ENCODE results near the gene SCGN.

SCGN gene, protein sequence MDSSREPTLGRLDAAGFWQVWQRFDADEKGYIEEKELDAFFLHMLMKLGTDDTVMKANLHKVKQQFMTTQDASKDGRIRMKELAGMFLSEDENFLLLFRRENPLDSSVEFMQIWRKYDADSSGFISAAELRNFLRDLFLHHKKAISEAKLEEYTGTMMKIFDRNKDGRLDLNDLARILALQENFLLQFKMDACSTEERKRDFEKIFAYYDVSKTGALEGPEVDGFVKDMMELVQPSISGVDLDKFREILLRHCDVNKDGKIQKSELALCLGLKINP

DNA sequence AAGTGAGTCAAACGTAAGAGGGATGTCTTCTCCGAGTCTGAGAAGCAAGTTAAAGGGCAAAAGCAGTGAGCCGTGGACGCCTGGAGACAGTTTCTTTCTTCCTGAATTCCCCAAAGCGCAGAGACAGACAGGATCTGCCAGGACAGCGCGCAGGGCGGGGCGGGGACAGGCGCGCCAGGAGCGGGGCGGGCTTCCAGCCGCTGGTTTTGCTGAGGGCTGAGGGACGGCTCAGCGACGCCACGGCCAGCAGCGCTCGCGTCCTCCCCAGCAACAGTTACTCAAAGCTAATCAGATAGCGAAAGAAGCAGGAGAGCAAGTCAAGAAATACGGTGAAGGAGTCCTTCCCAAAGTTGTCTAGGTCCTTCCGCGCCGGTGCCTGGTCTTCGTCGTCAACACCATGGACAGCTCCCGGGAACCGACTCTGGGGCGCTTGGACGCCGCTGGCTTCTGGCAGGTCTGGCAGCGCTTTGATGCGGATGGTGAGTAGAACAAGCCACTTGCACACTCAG is at the start of gene SCGN:
TSS of gene SCGN (plus strand) at position 209 of the 509 bp plus-strand sequence. CDS start at position 398, 189 bp downstream.
- DNase-seq: peak; percentile 32

- DNase-seq: no peak
Observed at GRCh38 chr6:25602674-25602982, 49.4 kb upstream of the SCGN start.

DNA sequence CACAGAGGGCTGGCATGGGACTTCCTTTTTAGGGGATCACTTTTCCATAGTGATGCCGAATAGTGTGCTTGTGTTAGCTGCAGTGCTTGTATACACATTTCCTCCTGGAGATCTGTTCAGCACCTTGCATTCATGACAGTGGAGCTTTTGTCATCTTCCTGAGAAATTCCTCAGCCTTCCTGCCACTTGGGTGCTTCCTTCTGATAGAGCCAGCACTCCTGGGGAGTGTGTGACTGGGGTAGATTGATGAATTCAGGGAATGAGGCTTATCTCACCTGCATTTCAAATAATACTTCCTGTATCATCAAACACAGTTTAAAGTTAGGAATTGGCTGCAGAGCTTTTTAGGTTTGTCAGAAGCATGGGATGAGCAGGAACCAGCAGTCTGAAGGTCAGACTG is 48.8 kb upstream of the SCGN start:
- DNase-seq: no peak

DNA sequence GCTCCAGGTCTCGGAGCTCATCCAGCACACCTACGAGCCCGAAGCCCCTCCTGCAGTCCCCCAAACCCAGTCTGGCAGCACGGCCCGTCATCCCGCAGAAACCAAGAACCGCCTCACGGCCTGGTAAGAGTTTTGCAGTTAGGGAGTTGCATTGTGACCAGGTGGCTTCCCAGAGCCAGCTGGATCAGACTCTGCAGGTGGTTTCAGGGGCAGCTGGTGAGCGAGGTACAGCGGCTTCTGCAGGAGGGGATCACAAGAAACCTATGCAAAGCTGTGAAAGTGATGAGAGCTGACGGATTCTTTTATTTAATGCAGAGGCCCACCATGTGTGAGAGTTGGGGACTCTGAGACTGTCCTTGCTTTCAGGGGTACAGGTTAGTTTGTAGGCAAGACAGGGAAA is 45.9 kb upstream of the SCGN start:
- no peak for DNase-seq

DNA sequence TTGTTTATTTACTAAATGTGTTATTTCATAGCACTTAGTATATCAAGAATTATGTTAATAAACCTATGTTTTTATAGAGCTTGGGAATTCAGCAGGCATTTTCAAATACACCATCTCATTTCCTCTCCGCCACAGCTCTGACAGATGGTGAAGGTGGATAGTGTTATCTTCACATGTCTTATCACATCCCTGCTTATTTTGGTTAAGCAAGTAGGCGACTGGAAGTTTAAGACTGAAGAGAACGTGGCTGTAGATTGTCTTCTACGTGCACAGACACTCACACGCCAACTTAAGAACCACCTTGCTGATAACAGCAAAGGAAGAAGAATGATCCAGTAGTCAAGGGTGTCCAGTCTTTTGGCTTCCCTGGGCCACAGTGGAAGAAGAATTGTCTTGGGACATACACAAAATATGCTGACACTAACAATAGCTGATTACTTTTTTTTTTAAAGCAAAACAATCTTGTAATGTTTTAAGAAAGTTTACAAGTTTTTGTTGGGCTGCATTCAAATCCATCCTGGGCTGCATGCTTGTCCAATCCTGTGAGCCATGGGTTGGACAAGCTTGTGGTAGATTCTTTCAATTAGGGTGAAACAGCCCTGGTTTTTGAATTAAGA is 43.3 kb upstream of the SCGN start:
- DNase-seq: no peak

- no peak for DNase-seq
Observed at GRCh38 chr6:25612666-25613065, 39.3 kb upstream of the SCGN start.

- DNase-seq: no peak
Observed at GRCh38 chr6:25613415-25613814, 38.6 kb upstream of the SCGN start.

DNA sequence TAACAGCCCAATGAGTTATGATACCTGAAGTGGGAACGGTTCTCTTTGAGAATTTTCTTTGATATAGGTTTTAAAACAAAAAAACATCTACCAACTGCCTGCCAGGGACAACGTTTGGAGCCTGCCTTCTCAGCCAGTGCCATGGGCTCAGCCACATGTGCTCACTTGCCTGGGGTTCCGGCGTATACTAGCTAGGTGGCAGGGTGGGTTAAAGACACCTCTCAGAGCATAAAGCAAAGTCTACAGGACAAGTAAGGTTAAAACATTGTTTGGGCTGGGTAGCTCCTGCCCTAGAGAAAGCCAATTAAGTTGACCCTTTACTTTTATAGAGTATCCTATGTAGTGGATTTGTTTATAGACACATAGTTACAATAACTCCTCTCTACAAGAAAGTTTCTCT is 38.0 kb upstream of the SCGN start:
- no peak for DNase-seq

GRCh38 chr6:25615471-25615870 is 36.5 kb upstream of the SCGN start:
- DNase-seq: no peak

GRCh38 chr6:25617997-25618396 is 34.0 kb upstream of the SCGN start:
- no peak for DNase-seq

GRCh38 chr6:25619217-25619616 is 32.8 kb upstream of the SCGN start:
- no peak for DNase-seq

DNA sequence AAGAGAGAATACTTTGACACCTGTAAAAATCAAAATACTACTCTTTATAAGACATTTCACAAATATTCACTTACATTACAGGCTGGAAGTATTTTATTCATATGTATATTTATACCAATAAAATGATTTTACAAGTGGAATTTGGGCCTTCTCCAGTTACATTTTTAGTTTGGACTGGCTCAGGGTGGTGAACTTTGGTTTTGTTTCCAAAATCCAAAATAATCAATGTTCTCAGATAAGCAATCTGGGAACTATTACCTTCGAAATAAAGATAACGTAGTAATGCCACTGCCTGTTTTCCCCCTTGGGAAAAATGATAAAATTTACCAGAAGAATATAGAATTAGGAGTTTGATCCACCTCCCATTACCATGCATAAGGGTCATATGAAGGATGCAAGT is 31.6 kb upstream of the SCGN start:
- DNase-seq: no peak

DNA sequence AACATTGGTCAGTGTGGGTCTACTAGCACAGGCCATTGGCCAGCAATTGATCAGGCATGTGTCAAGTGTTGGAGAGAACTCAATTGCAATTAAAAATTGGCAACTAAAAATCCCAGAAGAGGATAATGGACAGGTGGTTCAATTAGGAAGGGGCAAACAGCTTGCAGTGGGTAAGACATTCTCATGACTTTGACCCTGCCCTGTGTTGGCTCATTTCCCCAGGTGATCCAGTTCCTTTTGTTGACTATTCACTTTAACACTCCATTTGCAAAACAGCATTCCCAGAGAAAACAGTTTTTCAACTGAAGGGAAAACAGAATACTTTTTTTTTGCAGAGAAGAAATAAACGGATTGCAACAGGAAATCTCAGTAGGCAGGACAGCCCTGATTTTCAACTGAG is 28.9 kb upstream of the SCGN start:
- DNase-seq: no peak

DNA sequence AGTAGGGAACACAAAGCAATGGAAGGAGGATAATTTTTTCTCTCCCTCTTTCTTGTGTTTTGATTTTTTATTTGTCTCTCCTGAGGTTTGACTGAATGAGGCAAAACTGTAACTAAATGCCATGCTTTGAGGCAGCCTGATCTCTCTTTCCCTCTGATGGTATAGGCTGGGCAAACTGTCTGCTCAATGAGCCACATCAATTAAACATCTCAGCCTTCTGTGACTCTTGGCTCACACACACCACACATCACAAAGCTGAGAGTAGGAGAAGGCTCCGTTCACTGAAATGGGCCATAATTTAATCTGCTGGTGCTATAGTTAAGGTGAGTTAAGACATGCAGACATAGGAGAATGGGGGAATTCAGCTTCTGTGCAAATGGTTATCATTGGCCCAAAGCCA is 28.1 kb upstream of the SCGN start:
- DNase-seq: no peak

GRCh38 chr6:25627001-25627400 is 25.0 kb upstream of the SCGN start:
- DNase-seq: no peak

DNA sequence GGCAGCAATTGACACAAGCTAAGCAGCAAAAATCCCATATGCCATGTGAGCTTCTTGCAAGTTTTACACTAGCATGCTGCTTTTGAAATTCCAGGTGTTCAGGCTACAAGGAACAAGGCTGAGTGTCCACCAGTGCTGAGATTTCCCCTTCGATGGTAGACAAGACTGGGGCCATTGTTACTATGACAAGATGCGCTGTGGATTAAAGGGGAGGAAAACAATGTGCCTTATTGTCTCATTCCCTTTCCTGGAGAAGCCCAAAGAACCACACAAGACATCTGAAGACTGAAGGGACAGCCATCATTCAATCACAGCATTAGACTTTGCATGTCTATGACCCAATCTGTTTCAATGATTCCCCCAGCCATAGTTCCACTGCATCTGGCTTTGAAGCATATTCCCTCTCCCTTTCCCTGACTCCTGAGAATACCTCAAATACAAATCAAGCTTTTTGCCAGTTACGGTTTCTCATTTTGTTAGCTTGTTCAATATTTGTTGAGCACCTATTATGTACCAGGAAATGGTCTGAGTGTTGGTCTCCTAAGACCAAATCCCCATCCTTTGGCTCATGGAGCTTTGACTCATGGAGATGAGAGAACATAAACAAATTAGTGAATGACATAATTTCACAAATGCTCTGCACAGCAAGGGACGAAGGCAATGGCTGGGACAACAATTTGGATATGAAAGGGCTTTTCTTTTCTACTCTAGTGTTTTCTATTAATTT is 23.4 kb upstream of the SCGN start:
- DNase-seq: no peak

- DNase-seq: no peak
Observed at GRCh38 chr6:25629198-25629576, 22.8 kb upstream of the SCGN start.

DNA sequence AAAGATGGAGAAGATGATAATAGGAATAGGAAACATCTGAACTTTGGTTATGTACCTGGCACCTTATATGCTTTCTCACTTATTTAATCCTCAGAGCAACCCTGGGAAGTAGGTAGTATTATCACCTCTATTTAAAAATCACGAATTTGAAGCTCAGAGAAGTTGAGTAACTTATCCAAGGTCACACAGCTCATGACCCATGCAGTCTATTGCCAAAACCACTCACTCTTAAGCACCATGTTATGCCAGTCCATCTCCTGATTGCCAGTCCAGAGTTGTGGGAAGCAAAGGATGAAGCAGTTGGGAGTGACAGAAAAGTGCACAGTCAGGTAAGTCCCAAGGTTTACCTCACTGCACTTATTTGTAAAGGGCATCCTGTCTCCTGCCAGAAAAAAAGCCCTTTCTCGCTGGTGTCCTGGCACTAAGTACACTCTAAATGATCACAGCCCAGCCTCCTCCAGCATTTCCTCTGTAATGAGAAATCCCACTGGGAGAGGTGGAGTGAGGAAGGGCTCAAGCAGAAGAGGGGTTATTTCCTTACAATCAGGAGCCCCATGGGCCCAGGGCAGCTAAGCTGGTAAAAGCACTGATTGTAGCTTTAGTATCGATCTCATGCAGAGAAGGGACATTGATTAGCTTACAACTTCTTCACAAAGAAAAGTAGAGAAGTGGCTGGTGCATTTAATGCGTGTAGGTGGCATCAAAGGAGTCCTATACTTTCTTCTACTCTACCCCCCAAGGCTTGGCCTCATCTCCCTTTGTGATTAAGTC is 21.3 kb upstream of the SCGN start:
- no peak for DNase-seq

DNA sequence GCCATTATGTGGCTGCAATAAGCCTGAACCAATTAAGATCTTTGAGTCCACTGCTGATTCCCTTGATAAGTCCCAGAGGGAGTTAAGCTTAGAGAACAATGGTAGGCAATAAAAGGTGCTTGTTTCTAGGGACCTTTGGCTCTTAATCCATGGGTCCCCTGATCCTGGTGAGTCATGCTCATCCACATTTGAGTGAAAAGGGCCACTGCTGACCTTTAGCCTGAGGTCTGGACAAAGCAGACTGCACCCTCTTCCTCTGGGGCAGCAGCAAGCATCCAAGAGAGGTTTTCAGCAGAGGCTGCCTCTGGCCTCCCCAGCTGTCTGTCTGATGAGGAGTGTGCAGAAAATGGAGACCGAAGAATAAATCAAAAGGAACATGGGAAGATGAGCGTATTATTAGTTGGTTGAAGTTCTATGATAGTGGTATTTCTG is 16.1 kb upstream of the SCGN start:
- no peak for DNase-seq

- DNase-seq: no peak
Observed at GRCh38 chr6:25637211-25637610, 14.8 kb upstream of the SCGN start.

GRCh38 chr6:25637960-25638434 is 14.0 kb upstream of the SCGN start:
- DNase-seq: no peak

GRCh38 chr6:25639653-25640052 is 12.4 kb upstream of the SCGN start:
- DNase-seq: no peak

DNA sequence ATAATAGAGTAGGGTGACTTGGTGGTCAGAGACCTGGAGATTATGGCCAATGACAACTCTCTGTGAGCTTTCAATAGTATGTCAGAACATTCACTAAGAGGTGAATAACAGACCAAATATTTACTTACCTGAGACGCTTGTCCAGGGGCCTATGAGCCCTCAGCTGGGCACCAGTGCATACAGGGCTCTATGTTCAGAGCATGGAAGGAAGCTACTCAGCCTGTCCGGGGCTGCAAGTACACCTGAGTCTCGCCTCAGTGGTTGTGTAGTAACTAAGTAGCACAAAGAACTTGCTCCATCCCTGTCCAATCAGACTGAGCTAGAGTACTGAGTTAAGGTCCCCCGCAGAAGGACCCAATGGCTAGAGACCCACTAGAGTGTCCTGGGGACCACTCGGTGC is 11.6 kb upstream of the SCGN start:
- no peak for DNase-seq

Data from stimulated activated CD4-positive, alpha-beta T cell treated with anti-CD3 and anti-CD28 coated beads, Interleukin-4, amount 100 ng/mL, for 24 hours (primary cell).